ENCODE measurements around the gene USP10.

GRCh38 chr16:84712138-84712671 is 12.4 kb downstream of the USP10 start:
- no peak for TF ChIP-seq CTCF (IDR thresholded peaks at IDR 0.05)
- no peak for TF ChIP-seq POLR2A (IDR thresholded peaks at IDR 0.05)

Measured in transverse colon (tissue), 3 donors.